DMS 273 (cell line): ENCODE data around the gene TBC1D3.
"Not testable (repeated sequence)": the region's sequence is repeated elsewhere in the genome, so short reads cannot be mapped to it uniquely, and the experiment has no call there.

Experiments used
- DNase-seq: peaks from one replicate; lab custom pipeline; 2025; ENCODE audit not compliant: unreplicated experiment; lab: John Stamatoyannopoulos, UW

The TBC1D3 gene

GRCh38 chr17:38192455-38192854 is at the start of gene TBC1D3:
Gene TBC1D3, minus strand, starts transcription at chr17:38192555. Its CDS starts 1,526 bp downstream, at chr17:38191029.
- DNase-seq, result not testable (repeated sequence)

- not testable (repeated sequence) for DNase-seq
Measured at GRCh38 chr17:38232790-38233189, 40.4 kb upstream of the TBC1D3 start.

- not testable (repeated sequence) for DNase-seq
Measured at GRCh38 chr17:38225844-38226495, 33.6 kb upstream of the TBC1D3 start.

GRCh38 chr17:38220867-38221266 is 28.5 kb upstream of the TBC1D3 start:
- not testable (repeated sequence) for DNase-seq

GRCh38 chr17:38200271-38200670 is 7.9 kb upstream of the TBC1D3 start:
- not testable (repeated sequence) for DNase-seq

GRCh38 chr17:38134860-38135259 is 57.5 kb downstream of the TBC1D3 start:
- not testable (repeated sequence) for DNase-seq
